ENCODE measurements around the gene REEP5. TPM values are rescaled to one million over a fixed set of nuclear protein-coding genes. Genes with fewer than 3 reads are reported as not detected.

Gene REEP5
- total and polyA plus RNA-seq, 2 of the 13 experiments (the other 11 are each of a cell fraction or from before 2014, with no cell fraction given) = 49.4 to 239 TPM

- Histone ChIP-seq H4K20me1 (ENCODE audit: insufficient read depth, low read length) (no peaks in the 10 kb centered on the region), H3K4me2 (ENCODE audit: low read depth, low read length) (no peak overlapping the region), H3K4me3 (replicated peaks in 1 of 3; ENCODE audit: insufficient read depth in 1 of 3, low read depth in 2 of 3, low read length in 3 of 3) (no peak overlapping the region), H3K27ac (ENCODE audit: extremely low read length, insufficient read depth, low read length) (no peak overlapping the region), H3K36me3 (replicated peaks in 1 of 2; ENCODE audit: control insufficient read depth in 1 of 2, insufficient read depth in 2 of 2, low read length in 2 of 2) (no peaks in the 10 kb centered on the region), H3K79me2 (ENCODE audit: insufficient read depth, low read length) (no peaks in the 10 kb centered on the region), H2AFZ (ENCODE audit: low read length) (no peak overlapping the region), H3K9me3 (ENCODE audit: low read length) (no peaks in the 10 kb centered on the region), H3K4me1 (ENCODE audit: insufficient read depth, low read length) (no peaks in the 10 kb centered on the region), H3K27me3 (ENCODE audit: control insufficient read depth in 1 of 2, insufficient read depth in 2 of 2, low read length in 2 of 2) (no peaks in the 10 kb centered on the region), H3K9ac (ENCODE audit: insufficient read depth, low read depth, low read length) (no peak overlapping the region)
- intact Hi-C loops (cut with micrococcal nuclease; ENCODE audit: unreplicated experiment) (no loop called here), in situ Hi-C loops (cut with HindIII; ENCODE audit: extremely low pct_ligation_motif_present, low pct_unique_long_range_greater_than_20kb) (no loop called here)
- ChIA-PET CTCF (ENCODE audit: low intra/inter-chr PET ratio, low total read pairs) (no interaction called here), POLR2A (no interaction called here)
- no peak for DNase-seq (ENCODE audit: low spot score)
- TF ChIP-seq ZNF207 (IDR thresholded peaks at IDR 0.05; ENCODE audit: borderline replicate concordance) = no peak
- no peak for TF ChIP-seq SIN3B (IDR thresholded peaks at IDR 0.05; ENCODE audit: low read length)
- TF ChIP-seq HDAC2 (CRISPR knock-in tag; IDR thresholded peaks at IDR 0.05) = no peak
- no peak for TF ChIP-seq ZNF3 (CRISPR knock-in tag; IDR thresholded peaks at IDR 0.05)
- TF ChIP-seq JARID2 (CRISPR knock-in tag; IDR thresholded peaks at IDR 0.05; ENCODE audit: insufficient replicate concordance) = no peak
- TF ChIP-seq MXD4 (CRISPR knock-in tag; IDR thresholded peaks at IDR 0.05) = no peak
- TF ChIP-seq ZNF142 (CRISPR knock-in tag; IDR thresholded peaks at IDR 0.05) = no peak
- no peak for TF ChIP-seq FOXJ3 (CRISPR knock-in tag; IDR thresholded peaks at IDR 0.05; ENCODE audit: borderline replicate concordance)
- no peak for TF ChIP-seq ZNF652 (CRISPR knock-in tag; IDR thresholded peaks at IDR 0.05; ENCODE audit: borderline replicate concordance, low read depth)
- TF ChIP-seq ZNF496 (CRISPR knock-in tag; IDR thresholded peaks at IDR 0.05; ENCODE audit: insufficient replicate concordance) = no peak
- no peak for TF ChIP-seq E2F2 (CRISPR knock-in tag; IDR thresholded peaks at IDR 0.05; ENCODE audit: borderline replicate concordance)
- no peak for TF ChIP-seq ZNF589 (CRISPR knock-in tag; conservative IDR thresholded peaks at IDR 0.05)
- no peak for TF ChIP-seq TP53 (CRISPR knock-in tag; conservative IDR thresholded peaks at IDR 0.05)
- TF ChIP-seq, protein P1, sequence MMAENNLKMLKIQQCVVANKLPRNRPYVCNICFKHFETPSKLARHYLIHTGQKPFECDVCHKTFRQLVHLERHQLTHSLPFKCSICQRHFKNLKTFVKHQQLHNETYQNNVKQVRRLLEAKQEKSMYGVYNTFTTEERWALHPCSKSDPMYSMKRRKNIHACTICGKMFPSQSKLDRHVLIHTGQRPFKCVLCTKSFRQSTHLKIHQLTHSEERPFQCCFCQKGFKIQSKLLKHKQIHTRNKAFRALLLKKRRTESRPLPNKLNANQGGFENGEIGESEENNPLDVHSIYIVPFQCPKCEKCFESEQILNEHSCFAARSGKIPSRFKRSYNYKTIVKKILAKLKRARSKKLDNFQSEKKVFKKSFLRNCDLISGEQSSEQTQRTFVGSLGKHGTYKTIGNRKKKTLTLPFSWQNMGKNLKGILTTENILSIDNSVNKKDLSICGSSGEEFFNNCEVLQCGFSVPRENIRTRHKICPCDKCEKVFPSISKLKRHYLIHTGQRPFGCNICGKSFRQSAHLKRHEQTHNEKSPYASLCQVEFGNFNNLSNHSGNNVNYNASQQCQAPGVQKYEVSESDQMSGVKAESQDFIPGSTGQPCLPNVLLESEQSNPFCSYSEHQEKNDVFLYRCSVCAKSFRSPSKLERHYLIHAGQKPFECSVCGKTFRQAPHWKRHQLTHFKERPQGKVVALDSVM (CRISPR knock-in tag; IDR thresholded peaks at IDR 0.05) = no peak
- no peak for TF ChIP-seq MAF1 (CRISPR knock-in tag; IDR thresholded peaks at IDR 0.05; ENCODE audit: borderline replicate concordance)
- TF ChIP-seq JUNB (CRISPR knock-in tag; IDR thresholded peaks at IDR 0.05; ENCODE audit: borderline replicate concordance) = no peak
- no peak for TF ChIP-seq ZKSCAN1 (IDR thresholded peaks at IDR 0.05; ENCODE audit: low read length)
- BruUV-seq (replicated peaks) = no TSS peak
- 63% methylated on average over 1 of the region's 1 CpG for WGBS (ENCODE audit: low lambda C conversion rate)
- no peak for FAIRE-seq
- no peak for ATAC-seq
These were observed 11.1 kb upstream of the REEP5 start for GRCh38 chr5:112933105-112933504.
